Natural killer cell (primary cell): ENCODE measurements around the gene ASB14. TPM values are rescaled to one million over a fixed set of nuclear protein-coding genes. Genes with fewer than 3 reads are reported as not detected.

ENCODE experiments used
- ATAC-seq, 3 donors: fragments of 150-1000 bp in 2 of 3; fragments of 200-7000 bp in 1 of 3; cut with Tn5 transposase; 1 replicate in 1 of 3; 2 replicates in 2 of 3; pipeline ENCODE4 v1.10.0; 2021; ENCODE audit warnings: mild to moderate bottlenecking in 2 of 3, moderate library complexity in 2 of 3
- DNase-seq, 2 donors: peaks; one replicate each; pipeline versions ENCODE4 v3.0.0 to v3.0.0-alpha.2; 2013 to 2021; ENCODE audit warnings: mixed read lengths in 1 of 2
- H3K27ac ChIP-seq: one replicate; pipeline ENCODE4 v1.5.1; 2013; ENCODE audit warnings: mild to moderate bottlenecking, low read length
- H3K27me3 ChIP-seq: one replicate; pipeline ENCODE4 v1.6.1; 2013; ENCODE audit warnings: low read length; ENCODE audit not compliant: control insufficient read depth, insufficient read depth
- H3K36me3 ChIP-seq: one replicate; pipeline ENCODE4 v1.6.1; 2013; ENCODE audit warnings: low read length; ENCODE audit not compliant: control insufficient read depth, insufficient read depth
- H3K4me1 ChIP-seq: one replicate; pipeline ENCODE4 v1.6.1; 2013; ENCODE audit warnings: low read length; ENCODE audit not compliant: control insufficient read depth, insufficient read depth
- H3K4me3 ChIP-seq: one replicate; pipeline ENCODE4 v1.5.1; 2013; ENCODE audit warnings: low read length
- H3K9me3 ChIP-seq: one replicate; pipeline ENCODE4 v1.6.1; 2013; ENCODE audit warnings: low read length; ENCODE audit not compliant: control insufficient read depth, insufficient read depth
- H3K27ac Mint-ChIP-seq, 2 donors: one replicate each; pipeline ENCODE4 v1.8.0; 2022; ENCODE audit warnings: mild to moderate bottlenecking in 2 of 2, mixed read lengths in 2 of 2, moderate library complexity in 1 of 2
- H3K27me3 Mint-ChIP-seq, 2 donors: one replicate each; pipeline ENCODE4 v1.8.0; 2022; ENCODE audit warnings: low read depth in 2 of 2, mixed read lengths in 2 of 2
- H3K36me3 Mint-ChIP-seq: one replicate; pipeline ENCODE4 v1.8.0; 2022; ENCODE audit warnings: mixed read lengths
- H3K4me1 Mint-ChIP-seq, 2 donors: one replicate each; pipeline ENCODE4 v1.8.0; 2022; ENCODE audit warnings: mixed read lengths in 2 of 2
- H3K4me3 Mint-ChIP-seq: one replicate; pipeline ENCODE4 v1.8.0; 2022; ENCODE audit warnings: mild to moderate bottlenecking, moderate library complexity, mixed read lengths
- H3K9me3 Mint-ChIP-seq, 2 donors: one replicate each; pipeline ENCODE4 v1.8.0; 2022; ENCODE audit warnings: mixed read lengths in 2 of 2
- CTCF ChIP-seq: fragments of 200-600 bp; IDR thresholded peaks from one replicate; pipeline ENCODE4 v1.8.0; 2022; ENCODE audit warnings: antibody characterized with exemption
- WGBS: methylation state at CpG from one replicate; pipeline ENCODE4 v1.1.7; 2013; ENCODE audit warnings: missing lambda C conversion rate; ENCODE audit not compliant: insufficient coverage; 5-methylcytosine and 5-hydroxymethylcytosine counted together
- intact Hi-C: fragments of 100-400 bp; cut with micrococcal nuclease; formaldehyde crosslinking; loops from one replicate; pipeline ENCODE4 v1.14.2; 2022
- total RNA-seq, 4 donors: library from RNA; stranded (reverse); fragments of 120-200 nt in 1 of 4; gene quantifications; one replicate each; pipeline versions ENCODE4 v1.2.3 to v1.2.4, GENCODE V29; 2013 to 2022

The ASB14 gene
- total RNA-seq, 3 donors from 2014 or later (not counting 1 experiment from before 2014, with no cell fraction given), result not detected

- no peaks in the 10 kb centered on the region for H3K9me3 ChIP-seq
These were observed 17.1 kb downstream of the ASB14 start for GRCh38 chr3:57275393-57275792.

GRCh38 chr3:57274845-57275244 lies 17.6 kb downstream of the ASB14 start:
- no peaks in the 10 kb centered on the region for H3K36me3 Mint-ChIP-seq
- ATAC-seq (no peak), DNase-seq (no peak)
- intact Hi-C loops, result no loop called here
- no peaks in the 10 kb centered on the region for H3K4me1 Mint-ChIP-seq
- peaks cover 27% of the 10 kb centered on the region for H3K36me3 ChIP-seq
- H3K4me1 ChIP-seq, result no peaks in the 10 kb centered on the region
- H3K9me3 ChIP-seq, result no peaks in the 10 kb centered on the region
- no peak overlapping the region for H3K27ac ChIP-seq
- H3K4me3 ChIP-seq, result no peak overlapping the region
- no peaks in the 10 kb centered on the region for H3K9me3 Mint-ChIP-seq
- no peak overlapping the region for H3K27ac Mint-ChIP-seq
- no peaks in the 10 kb centered on the region for H3K27me3 Mint-ChIP-seq
- H3K4me3 Mint-ChIP-seq, result no peak overlapping the region
- H3K27me3 ChIP-seq, result no peaks in the 10 kb centered on the region
- no peak for TF ChIP-seq CTCF
- 98% methylated on average over 6 of the region's 6 CpGs for WGBS

More at GRCh38 chr3:57275393-57275792, 17.1 kb downstream of the ASB14 start:
- Histone ChIP-seq H3K27me3 (no peaks in the 10 kb centered on the region), H3K27ac (no peak overlapping the region), H3K4me1 (no peaks in the 10 kb centered on the region), H3K4me3 (no peak overlapping the region), H3K36me3 (peaks cover 23% of the 10 kb centered on the region)
- no peaks in the 10 kb centered on the region for H3K4me1 Mint-ChIP-seq
- H3K27me3 Mint-ChIP-seq, result no peaks in the 10 kb centered on the region
- WGBS, result no CpG with 5 or more reads among the region's 2 CpGs
- no peak for TF ChIP-seq CTCF
- H3K9me3 Mint-ChIP-seq, result no peaks in the 10 kb centered on the region
- no peak for DNase-seq
- no peak overlapping the region for H3K4me3 Mint-ChIP-seq
- H3K27ac Mint-ChIP-seq, result no peak overlapping the region
- intact Hi-C loops, result no loop called here
- no peaks in the 10 kb centered on the region for H3K36me3 Mint-ChIP-seq
- ATAC-seq, result peak in 1 of 3 donors; percentile 35

GRCh38 chr3:57268416-57268815 lies 24.1 kb downstream of the ASB14 start:
- H3K36me3 Mint-ChIP-seq, result peaks cover 38% of the 10 kb centered on the region
- peaks cover 64% of the 10 kb centered on the region for H3K36me3 ChIP-seq
- no peak for ATAC-seq

More at GRCh38 chr3:57268416-57268815, 24.1 kb downstream of the ASB14 start:
- no peaks in the 10 kb centered on the region for H3K27me3 Mint-ChIP-seq
- H3K9me3 Mint-ChIP-seq, result peaks cover 0 to 1% of the 10 kb centered on the region in 2 donors
- H3K4me1 Mint-ChIP-seq, result no peaks in the 10 kb centered on the region
- TF ChIP-seq CTCF, result no peak
- H3K27ac Mint-ChIP-seq, result no peak overlapping the region
- no peak overlapping the region for H3K27ac ChIP-seq
- H3K9me3 ChIP-seq, result no peaks in the 10 kb centered on the region
- H3K4me3 ChIP-seq, result no peak overlapping the region
- no peak for DNase-seq
- no peaks in the 10 kb centered on the region for H3K27me3 ChIP-seq
- no peak overlapping the region for H3K4me3 Mint-ChIP-seq
- intact Hi-C loops, result no loop called here
- WGBS, result no CpG with 5 or more reads among the region's 1 CpG
- H3K4me1 ChIP-seq, result no peaks in the 10 kb centered on the region
